Osteoblast (primary cell): ENCODE results near the gene OTULIN. TPM values are rescaled to one million over a fixed set of nuclear protein-coding genes. Genes with fewer than 3 reads are reported as not detected.

Experiments
- DNase-seq: peaks from one replicate; pipeline ENCODE4 v3.0.0; 2011; ENCODE audit warnings: low spot score, mixed read lengths; ENCODE audit not compliant: insufficient read length; ENCODE audit errors: missing footprints
- H2AFZ ChIP-seq: 2 replicates; pipeline ENCODE4 v1.6.0; 2011; ENCODE audit warnings: mild to moderate bottlenecking, low read length
- H3K27ac ChIP-seq: 2 replicates; pipeline ENCODE4 v1.5.1; 2011; ENCODE audit warnings: mild to moderate bottlenecking, low read depth, low read length, moderate library complexity
- H3K27me3 ChIP-seq: 2 replicates; pipeline ENCODE4 v1.6.0; 2012; ENCODE audit warnings: mild to moderate bottlenecking, control low read depth, inconsistent platforms, low read length, moderate library complexity; ENCODE audit not compliant: insufficient read depth
- H3K36me3 ChIP-seq: 2 replicates; pipeline ENCODE4 v1.5.1; 2011; ENCODE audit warnings: mild to moderate bottlenecking, low read length, control low read depth, moderate library complexity; ENCODE audit not compliant: insufficient read depth
- H3K4me1 ChIP-seq: 2 replicates; pipeline ENCODE4 v1.5.1; 2011; ENCODE audit warnings: mild to moderate bottlenecking, low read length, control low read depth, moderate library complexity; ENCODE audit not compliant: insufficient read depth
- H3K4me2 ChIP-seq: 2 replicates; pipeline ENCODE4 v1.6.0; 2011; ENCODE audit warnings: mild to moderate bottlenecking, low read length; ENCODE audit not compliant: insufficient read depth
- H3K4me3 ChIP-seq: fragments of 200-600 bp; sonication (generic); 3 replicates; pipeline ENCODE4 v1.5.1; 2012; ENCODE audit warnings: mild to moderate bottlenecking, low read length, inconsistent platforms; ENCODE audit not compliant: insufficient read depth
- H3K79me2 ChIP-seq: 2 replicates; pipeline ENCODE4 v1.6.0; 2012; ENCODE audit warnings: mild to moderate bottlenecking, low read length, control low read depth, inconsistent platforms; ENCODE audit not compliant: insufficient read depth
- H3K9me3 ChIP-seq: 2 replicates; pipeline ENCODE4 v1.5.1; 2011; ENCODE audit warnings: low read depth, low read length, control low read depth
- H4K20me1 ChIP-seq: 2 replicates; pipeline ENCODE4 v1.6.0; 2012; ENCODE audit warnings: mild to moderate bottlenecking, low read length, control low read depth; ENCODE audit not compliant: insufficient read depth
- total RNA-seq: library from RNA; depleted of rRNA; stranded (reverse); fragments of >200 nt; gene quantifications from 2 replicates; pipeline ENCODE4 v1.2.3, GENCODE V29; 2012
- TF ChIP-seq, protein P1 (sequence below): IDR thresholded peaks from 2 replicates; pipeline ENCODE4 v1.5.1; 2011; ENCODE audit warnings: mild to moderate bottlenecking, low read depth, low read length, moderate library complexity; ENCODE audit errors: extremely low read depth

The OTULIN gene
- total RNA-seq, 1 donor: 29.7 TPM

DNA sequence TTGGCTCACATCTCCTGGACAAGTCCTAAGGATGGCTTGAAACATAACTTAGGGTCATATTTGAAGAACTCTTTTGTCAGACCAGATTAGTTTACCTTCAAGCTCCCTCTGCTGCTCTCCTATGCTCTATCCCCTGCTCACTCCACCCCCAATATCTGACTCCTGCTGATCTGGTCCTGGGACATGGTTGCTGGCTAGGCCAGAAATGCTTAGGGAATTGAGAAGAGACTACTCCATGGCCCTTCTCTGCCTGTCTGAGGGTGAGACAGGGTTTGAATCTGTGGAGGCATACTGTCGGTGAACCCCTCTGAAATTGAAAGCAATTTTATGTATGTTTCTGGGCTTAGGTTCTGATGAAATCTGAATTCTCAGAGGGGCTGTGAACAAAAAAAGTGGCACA lies 3.3 kb downstream of the OTULIN start:
- no peak for DNase-seq
- Histone ChIP-seq H3K27ac (no peak overlapping the region), H3K4me3 (no peak overlapping the region), H3K4me2 (no peak overlapping the region), H3K27me3 (no peaks in the 10 kb centered on the region), H4K20me1 (peaks cover 47% of the 10 kb centered on the region), H3K9me3 (no peaks in the 10 kb centered on the region), H3K79me2 (peaks cover 91% of the 10 kb centered on the region), H2AFZ (no peak overlapping the region), H3K36me3 (no peaks in the 10 kb centered on the region), H3K4me1 (peaks cover 55% of the 10 kb centered on the region)
- TF ChIP-seq, protein P1, sequence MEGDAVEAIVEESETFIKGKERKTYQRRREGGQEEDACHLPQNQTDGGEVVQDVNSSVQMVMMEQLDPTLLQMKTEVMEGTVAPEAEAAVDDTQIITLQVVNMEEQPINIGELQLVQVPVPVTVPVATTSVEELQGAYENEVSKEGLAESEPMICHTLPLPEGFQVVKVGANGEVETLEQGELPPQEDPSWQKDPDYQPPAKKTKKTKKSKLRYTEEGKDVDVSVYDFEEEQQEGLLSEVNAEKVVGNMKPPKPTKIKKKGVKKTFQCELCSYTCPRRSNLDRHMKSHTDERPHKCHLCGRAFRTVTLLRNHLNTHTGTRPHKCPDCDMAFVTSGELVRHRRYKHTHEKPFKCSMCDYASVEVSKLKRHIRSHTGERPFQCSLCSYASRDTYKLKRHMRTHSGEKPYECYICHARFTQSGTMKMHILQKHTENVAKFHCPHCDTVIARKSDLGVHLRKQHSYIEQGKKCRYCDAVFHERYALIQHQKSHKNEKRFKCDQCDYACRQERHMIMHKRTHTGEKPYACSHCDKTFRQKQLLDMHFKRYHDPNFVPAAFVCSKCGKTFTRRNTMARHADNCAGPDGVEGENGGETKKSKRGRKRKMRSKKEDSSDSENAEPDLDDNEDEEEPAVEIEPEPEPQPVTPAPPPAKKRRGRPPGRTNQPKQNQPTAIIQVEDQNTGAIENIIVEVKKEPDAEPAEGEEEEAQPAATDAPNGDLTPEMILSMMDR: no peak

DNA sequence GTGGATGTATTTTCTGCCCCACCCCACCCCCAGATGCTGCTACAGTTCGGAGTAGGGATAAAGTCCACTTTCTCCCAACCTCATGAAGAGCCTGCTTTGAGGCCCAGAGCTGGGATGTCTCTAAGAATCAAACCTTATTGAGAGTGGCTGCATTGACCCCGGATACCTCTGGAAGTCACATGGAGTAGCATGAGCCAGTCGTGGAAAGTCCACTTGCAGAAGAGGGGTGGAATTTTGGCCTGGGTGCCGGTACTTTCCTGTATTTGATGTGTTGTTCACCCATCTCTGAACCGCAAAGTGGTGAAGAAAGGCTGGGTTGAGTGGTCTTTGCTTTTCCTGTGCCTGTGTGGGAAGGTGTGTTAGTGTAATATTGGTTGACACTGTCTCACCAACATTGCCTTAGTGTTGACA lies 3.7 kb downstream of the OTULIN start:
- no peak for DNase-seq
- Histone ChIP-seq H3K27ac (no peak overlapping the region), H3K79me2 (peaks cover 91% of the 10 kb centered on the region), H4K20me1 (peaks cover 51% of the 10 kb centered on the region), H3K4me2 (no peak overlapping the region), H3K4me1 (peaks cover 51% of the 10 kb centered on the region), H3K27me3 (no peaks in the 10 kb centered on the region), H3K9me3 (no peaks in the 10 kb centered on the region), H3K36me3 (no peaks in the 10 kb centered on the region), H2AFZ (no peak overlapping the region), H3K4me3 (no peak overlapping the region)
- TF ChIP-seq, protein P1: no peak

DNA sequence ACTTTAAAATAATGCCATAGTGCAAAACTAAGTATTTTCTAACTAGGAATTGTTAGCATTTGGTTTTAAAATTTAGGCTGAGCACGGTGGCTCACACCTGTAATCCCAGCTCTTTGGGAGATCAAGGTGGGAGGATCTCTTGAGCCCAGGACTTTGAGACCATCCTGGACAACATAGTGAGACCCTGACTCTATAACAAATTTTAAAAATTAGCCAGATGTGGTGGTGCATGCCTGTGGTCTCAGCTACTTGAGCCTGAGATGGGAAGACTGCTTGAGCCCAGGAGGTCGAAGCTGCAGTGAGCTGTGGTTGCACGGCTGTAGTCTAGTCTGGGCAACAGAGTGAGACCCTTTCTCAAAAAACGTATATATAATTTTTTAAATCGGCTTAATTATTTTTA lies 4.9 kb downstream of the OTULIN start:
- TF ChIP-seq, protein P1: no peak
- peaks cover 51% of the 10 kb centered on the region for H4K20me1 ChIP-seq

DNA sequence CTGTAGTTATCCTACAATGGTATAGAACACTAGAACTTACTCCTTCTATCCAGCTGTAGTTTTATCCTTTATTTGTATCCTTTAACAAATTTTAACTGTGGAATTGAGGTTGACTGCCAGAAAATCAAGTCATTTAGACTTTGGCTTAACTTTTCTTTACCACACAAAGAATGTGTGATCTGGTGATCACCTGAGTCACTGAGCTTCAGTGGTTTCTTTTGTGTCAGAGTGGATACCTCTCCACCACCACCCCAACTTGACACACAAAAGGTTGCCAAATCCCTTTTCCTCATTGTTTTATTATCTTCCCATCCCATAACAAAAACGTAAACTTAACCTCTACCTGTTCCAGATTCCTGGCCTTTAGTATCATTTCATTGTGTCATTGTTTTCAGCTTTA lies 5.5 kb downstream of the OTULIN start:
- DNase-seq: no peak
- no peak overlapping the region for H3K4me2 ChIP-seq

More for the DNA sequence above, 4.9 kb downstream of the OTULIN start:
- DNase-seq: no peak
- no peaks in the 10 kb centered on the region for H3K27me3 ChIP-seq
- no peak overlapping the region for H2AFZ ChIP-seq
- H3K4me2 ChIP-seq: no peak overlapping the region
- H3K79me2 ChIP-seq: peaks cover 98% of the 10 kb centered on the region
- no peak overlapping the region for H3K27ac ChIP-seq
- no peaks in the 10 kb centered on the region for H3K36me3 ChIP-seq
- H3K4me3 ChIP-seq: no peak overlapping the region
- H3K9me3 ChIP-seq: no peaks in the 10 kb centered on the region
- H3K4me1 ChIP-seq: peaks cover 42% of the 10 kb centered on the region

More for the DNA sequence above, 5.5 kb downstream of the OTULIN start:
- Histone ChIP-seq H3K4me1 (peaks cover 42% of the 10 kb centered on the region), H3K79me2 (peaks cover 99% of the 10 kb centered on the region), H4K20me1 (peaks cover 51% of the 10 kb centered on the region), H3K9me3 (no peaks in the 10 kb centered on the region), H2AFZ (no peak overlapping the region), H3K27ac (no peak overlapping the region), H3K36me3 (no peaks in the 10 kb centered on the region), H3K27me3 (no peaks in the 10 kb centered on the region), H3K4me3 (no peak overlapping the region)
- TF ChIP-seq, protein P1: no peak
